ENCODE data around the gene PLEKHB2. TPM values are rescaled to one million over a fixed set of nuclear protein-coding genes. Genes with fewer than 3 reads are reported as not detected.

Gene PLEKHB2
- total and polyA plus RNA-seq, 9 of the 15 experiments (the other 6 are each of a cell fraction or from before 2014, with no cell fraction given), result 41.3 to 71.5 (median 50.2) TPM

DNA sequence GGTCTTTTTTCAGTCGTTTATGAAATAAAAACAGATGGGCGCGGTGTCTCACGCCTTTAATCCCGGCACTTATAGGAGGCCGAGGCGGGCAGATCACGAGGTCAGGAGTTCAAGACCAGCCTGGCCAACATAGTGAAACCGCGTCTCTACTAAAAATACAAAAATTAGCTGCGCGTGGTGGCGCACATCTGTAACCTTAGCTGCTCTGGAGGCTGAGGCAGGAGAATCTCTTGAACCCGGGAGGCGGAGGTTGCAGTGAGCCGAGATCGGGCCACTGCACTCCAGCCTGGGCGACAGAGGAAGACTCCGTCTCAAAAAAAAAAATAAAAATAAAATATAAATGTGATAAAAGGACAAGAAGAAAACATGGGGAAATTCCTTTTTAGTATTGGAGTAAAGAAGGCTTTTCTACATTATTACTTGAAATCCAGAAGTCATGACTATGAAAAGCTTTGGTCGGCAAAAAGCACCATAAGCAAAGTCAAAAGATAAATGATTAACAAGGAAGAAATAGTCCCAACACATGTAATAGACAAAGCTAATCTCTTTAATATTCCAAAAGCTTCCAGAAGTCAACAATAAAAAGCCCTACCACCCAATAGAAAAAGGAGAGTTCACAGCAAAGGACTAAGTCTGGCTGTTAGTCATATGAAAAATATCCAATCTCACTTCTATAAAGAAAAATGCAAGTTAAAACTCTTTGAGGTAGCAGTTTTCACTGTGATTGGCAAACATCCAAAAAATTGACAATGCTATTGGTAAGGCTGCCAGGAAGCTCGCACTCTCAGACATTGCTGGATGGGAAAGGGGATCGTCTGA lies 10.5 kb upstream of the PLEKHB2 start (continued):
- peak; percentile 20; the same call in 1 of the 2 replicates for TF ChIP-seq C11orf30 (IDR thresholded peaks at IDR 0.05; ENCODE audit: low read depth)
- no peak for TF ChIP-seq FOXA3 (CRISPR knock-in tag; conservative IDR thresholded peaks at IDR 0.05 in 1 of 2, IDR thresholded peaks at IDR 0.05 in 1 of 2)
- TF ChIP-seq, protein P1, sequence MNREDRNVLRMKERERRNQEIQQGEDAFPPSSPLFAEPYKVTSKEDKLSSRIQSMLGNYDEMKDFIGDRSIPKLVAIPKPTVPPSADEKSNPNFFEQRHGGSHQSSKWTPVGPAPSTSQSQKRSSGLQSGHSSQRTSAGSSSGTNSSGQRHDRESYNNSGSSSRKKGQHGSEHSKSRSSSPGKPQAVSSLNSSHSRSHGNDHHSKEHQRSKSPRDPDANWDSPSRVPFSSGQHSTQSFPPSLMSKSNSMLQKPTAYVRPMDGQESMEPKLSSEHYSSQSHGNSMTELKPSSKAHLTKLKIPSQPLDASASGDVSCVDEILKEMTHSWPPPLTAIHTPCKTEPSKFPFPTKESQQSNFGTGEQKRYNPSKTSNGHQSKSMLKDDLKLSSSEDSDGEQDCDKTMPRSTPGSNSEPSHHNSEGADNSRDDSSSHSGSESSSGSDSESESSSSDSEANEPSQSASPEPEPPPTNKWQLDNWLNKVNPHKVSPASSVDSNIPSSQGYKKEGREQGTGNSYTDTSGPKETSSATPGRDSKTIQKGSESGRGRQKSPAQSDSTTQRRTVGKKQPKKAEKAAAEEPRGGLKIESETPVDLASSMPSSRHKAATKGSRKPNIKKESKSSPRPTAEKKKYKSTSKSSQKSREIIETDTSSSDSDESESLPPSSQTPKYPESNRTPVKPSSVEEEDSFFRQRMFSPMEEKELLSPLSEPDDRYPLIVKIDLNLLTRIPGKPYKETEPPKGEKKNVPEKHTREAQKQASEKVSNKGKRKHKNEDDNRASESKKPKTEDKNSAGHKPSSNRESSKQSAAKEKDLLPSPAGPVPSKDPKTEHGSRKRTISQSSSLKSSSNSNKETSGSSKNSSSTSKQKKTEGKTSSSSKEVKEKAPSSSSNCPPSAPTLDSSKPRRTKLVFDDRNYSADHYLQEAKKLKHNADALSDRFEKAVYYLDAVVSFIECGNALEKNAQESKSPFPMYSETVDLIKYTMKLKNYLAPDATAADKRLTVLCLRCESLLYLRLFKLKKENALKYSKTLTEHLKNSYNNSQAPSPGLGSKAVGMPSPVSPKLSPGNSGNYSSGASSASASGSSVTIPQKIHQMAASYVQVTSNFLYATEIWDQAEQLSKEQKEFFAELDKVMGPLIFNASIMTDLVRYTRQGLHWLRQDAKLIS (CRISPR knock-in tag; IDR thresholded peaks at IDR 0.05), result no peak
- TF ChIP-seq, protein P2, sequence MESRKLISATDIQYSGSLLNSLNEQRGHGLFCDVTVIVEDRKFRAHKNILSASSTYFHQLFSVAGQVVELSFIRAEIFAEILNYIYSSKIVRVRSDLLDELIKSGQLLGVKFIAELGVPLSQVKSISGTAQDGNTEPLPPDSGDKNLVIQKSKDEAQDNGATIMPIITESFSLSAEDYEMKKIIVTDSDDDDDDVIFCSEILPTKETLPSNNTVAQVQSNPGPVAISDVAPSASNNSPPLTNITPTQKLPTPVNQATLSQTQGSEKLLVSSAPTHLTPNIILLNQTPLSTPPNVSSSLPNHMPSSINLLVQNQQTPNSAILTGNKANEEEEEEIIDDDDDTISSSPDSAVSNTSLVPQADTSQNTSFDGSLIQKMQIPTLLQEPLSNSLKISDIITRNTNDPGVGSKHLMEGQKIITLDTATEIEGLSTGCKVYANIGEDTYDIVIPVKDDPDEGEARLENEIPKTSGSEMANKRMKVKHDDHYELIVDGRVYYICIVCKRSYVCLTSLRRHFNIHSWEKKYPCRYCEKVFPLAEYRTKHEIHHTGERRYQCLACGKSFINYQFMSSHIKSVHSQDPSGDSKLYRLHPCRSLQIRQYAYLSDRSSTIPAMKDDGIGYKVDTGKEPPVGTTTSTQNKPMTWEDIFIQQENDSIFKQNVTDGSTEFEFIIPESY (CRISPR knock-in tag; IDR thresholded peaks at IDR 0.05), result peak; percentile 60
- peak; percentile 62 for TF ChIP-seq ZNF316 (IDR thresholded peaks at IDR 0.05)
- TF ChIP-seq DNMT1 (IDR thresholded peaks at IDR 0.05), result no peak
- TF ChIP-seq ZNF780A (CRISPR knock-in tag; IDR thresholded peaks at IDR 0.05), result no peak
- TF ChIP-seq CBX8 (IDR thresholded peaks at IDR 0.05; ENCODE audit: borderline replicate concordance, extremely low read depth, low read depth, low read length, poor library complexity, severe bottlenecking), result no peak
